ENCODE results near the gene GRID1.

DNA sequence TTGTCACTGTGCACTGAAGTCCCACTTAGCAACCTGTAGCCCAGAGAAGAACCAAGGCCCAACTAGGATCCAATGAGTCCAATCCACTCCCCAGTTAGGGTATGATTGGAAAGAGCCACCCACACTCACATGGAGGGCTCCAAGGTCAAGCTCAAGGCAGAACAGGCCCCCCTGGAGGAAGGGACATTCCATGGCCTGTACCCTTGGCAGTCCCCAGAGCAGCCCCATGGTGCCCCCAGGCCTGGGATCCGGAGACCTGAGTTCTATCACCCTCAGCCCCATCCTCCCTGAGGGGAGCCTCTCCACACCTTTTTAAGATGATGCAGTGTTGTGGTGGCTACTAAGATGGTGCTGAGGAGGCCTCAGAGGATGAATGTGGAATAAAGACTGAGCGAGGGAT lies 231.4 kb downstream of the GRID1 start:
- TF ChIP-seq, protein P1, sequence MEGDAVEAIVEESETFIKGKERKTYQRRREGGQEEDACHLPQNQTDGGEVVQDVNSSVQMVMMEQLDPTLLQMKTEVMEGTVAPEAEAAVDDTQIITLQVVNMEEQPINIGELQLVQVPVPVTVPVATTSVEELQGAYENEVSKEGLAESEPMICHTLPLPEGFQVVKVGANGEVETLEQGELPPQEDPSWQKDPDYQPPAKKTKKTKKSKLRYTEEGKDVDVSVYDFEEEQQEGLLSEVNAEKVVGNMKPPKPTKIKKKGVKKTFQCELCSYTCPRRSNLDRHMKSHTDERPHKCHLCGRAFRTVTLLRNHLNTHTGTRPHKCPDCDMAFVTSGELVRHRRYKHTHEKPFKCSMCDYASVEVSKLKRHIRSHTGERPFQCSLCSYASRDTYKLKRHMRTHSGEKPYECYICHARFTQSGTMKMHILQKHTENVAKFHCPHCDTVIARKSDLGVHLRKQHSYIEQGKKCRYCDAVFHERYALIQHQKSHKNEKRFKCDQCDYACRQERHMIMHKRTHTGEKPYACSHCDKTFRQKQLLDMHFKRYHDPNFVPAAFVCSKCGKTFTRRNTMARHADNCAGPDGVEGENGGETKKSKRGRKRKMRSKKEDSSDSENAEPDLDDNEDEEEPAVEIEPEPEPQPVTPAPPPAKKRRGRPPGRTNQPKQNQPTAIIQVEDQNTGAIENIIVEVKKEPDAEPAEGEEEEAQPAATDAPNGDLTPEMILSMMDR (conservative IDR thresholded peaks at IDR 0.05): no peak
- TF ChIP-seq EZH2 (IDR thresholded peaks at IDR 0.05; ENCODE audit: low read depth): no peak
